ENCODE data around the gene CCDC196.

DNA sequence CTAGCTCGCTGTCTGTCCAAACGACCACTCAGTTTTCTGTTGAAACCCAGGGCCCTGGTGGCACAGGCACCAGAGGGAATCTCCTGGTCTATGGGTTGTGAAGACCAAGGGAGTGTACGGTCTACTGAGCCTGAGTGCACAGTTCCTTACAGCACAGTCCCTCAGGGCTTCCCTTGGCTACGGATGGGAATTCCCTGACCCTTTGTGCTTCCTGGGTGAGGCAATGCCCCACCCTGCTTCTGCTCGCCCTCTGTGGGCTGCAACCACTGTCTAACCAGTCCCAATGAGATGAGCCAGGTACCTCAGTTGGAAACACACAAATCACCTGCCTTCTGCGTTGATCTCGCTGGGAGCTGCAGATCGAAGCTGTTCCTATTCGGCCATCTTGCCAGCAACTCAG is 44.4 kb downstream of the CCDC196 start:
- TF ChIP-seq, protein P1, sequence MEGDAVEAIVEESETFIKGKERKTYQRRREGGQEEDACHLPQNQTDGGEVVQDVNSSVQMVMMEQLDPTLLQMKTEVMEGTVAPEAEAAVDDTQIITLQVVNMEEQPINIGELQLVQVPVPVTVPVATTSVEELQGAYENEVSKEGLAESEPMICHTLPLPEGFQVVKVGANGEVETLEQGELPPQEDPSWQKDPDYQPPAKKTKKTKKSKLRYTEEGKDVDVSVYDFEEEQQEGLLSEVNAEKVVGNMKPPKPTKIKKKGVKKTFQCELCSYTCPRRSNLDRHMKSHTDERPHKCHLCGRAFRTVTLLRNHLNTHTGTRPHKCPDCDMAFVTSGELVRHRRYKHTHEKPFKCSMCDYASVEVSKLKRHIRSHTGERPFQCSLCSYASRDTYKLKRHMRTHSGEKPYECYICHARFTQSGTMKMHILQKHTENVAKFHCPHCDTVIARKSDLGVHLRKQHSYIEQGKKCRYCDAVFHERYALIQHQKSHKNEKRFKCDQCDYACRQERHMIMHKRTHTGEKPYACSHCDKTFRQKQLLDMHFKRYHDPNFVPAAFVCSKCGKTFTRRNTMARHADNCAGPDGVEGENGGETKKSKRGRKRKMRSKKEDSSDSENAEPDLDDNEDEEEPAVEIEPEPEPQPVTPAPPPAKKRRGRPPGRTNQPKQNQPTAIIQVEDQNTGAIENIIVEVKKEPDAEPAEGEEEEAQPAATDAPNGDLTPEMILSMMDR (IDR thresholded peaks at IDR 0.05), result no peak
- no peak for TF ChIP-seq EP300 (IDR thresholded peaks at IDR 0.05)
- no peak for TF ChIP-seq POLR2A (IDR thresholded peaks at IDR 0.05)

Data from stomach (tissue), 4 donors.